ENCODE measurements around the gene RNF212. TPM values are rescaled to one million over a fixed set of nuclear protein-coding genes. Genes with fewer than 3 reads are reported as not detected.
"Not testable (repeated sequence)": the region's sequence is repeated elsewhere in the genome, so short reads cannot be mapped to it uniquely, and the experiment has no call there.

RNF212 gene
- total RNA-seq, 1 donor from 2014 or later = 0.62 TPM

DNA sequence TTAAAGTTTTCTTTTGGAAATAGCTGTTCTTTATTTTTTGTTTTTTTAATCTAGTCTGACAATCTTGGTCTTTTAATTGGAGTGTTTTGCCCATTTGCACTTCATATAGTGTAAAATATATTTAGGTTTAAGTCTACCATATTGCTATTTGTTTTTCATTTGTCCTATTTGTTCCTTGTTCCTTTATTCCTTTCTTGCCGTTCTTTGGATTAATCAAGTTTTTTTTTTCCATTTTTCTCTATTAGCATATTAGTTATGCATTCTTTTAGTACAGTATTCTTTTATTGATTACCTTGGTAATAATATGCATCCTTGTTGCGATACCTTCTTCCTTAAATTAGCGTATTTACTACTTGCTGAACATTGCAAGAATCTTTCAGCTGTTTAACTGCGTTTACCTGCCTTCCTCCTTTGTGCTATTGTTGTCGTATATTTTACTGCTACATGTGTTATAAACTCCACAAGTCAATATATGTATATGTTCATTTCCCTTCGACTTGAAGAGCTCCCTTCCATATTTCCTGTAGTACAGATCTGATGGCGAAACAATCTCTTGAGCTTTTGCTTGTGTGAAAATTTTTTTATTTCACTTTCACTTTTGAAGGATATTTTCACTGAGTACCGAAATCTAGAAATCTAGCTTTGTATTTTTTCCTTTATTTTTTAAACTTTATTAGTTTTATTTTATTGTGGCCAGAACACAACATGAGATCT lies 23.9 kb upstream of the RNF212 start:
- H3K27ac Mint-ChIP-seq = peak overlapping the region; percentile 73

DNA sequence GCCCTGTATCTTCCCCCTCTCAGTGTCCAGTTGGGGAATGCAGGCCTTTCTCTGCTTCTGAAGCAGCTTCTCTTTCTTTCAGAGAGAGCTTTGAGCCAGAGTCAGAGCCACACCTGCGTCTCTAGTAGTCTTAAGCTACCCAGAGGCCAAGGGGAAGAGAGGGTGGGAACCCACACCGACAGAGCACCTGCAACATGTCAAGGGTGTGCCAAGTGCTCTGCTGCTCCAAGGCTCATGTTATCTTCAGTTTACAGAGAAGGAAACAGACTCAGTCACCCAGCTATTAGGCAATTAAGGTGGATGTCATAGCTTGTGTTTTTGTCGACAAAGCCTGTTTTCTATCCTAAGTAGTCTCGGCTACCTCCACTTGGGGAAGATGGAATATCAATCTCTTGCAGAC lies 22.7 kb upstream of the RNF212 start:
- Mint-ChIP-seq H3K27me3 (ENCODE audit: low read depth) (peaks cover 15% of the 10 kb centered on the region), H3K27ac (no peak overlapping the region), H3K4me1 (ENCODE audit: low read depth) (peaks cover 16% of the 10 kb centered on the region), H3K9me3 (no peaks in the 10 kb centered on the region), H3K36me3 (ENCODE audit: low read depth) (no peaks in the 10 kb centered on the region), H3K4me3 (ENCODE audit: low read depth) (no peak overlapping the region)
- intact Hi-C loops (cut with micrococcal nuclease) = no loop called here
- no peak for DNase-seq (ENCODE audit: low spot score)

More for the DNA sequence above, 23.9 kb upstream of the RNF212 start:
- Mint-ChIP-seq H3K9me3 (no peaks in the 10 kb centered on the region), H3K27me3 (ENCODE audit: low read depth) (peaks cover 25% of the 10 kb centered on the region), H3K4me1 (ENCODE audit: low read depth) (peaks cover 18% of the 10 kb centered on the region), H3K36me3 (ENCODE audit: low read depth) (no peaks in the 10 kb centered on the region), H3K4me3 (ENCODE audit: low read depth) (peak overlapping the region; percentile 83)
- intact Hi-C loops (cut with micrococcal nuclease) = no loop called here
- no peak for DNase-seq (ENCODE audit: low spot score)

DNA sequence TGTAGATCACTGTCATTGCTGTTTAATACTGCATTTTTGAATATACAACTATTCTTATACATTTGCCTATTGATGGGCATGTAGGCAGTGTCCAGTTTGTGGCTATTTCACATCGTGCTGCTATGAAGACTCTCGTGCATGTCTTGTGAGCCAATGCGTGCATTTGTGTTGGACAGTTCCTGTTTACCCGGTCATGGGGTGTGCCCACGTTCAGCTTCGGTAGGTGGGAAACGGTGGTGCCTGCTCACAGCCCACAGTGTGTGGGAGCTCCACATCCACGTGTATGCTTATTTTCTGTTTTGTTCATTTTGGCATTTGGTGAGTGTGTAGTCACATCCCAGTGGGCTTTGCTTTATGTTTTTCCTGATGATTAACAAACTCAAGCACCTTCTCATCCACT lies 19.7 kb upstream of the RNF212 start:
- no peak for DNase-seq (ENCODE audit: low spot score)
- Mint-ChIP-seq H3K36me3 (ENCODE audit: low read depth) (no peaks in the 10 kb centered on the region), H3K4me1 (ENCODE audit: low read depth) (peaks cover 17% of the 10 kb centered on the region), H3K27me3 (ENCODE audit: low read depth) (peaks cover 5% of the 10 kb centered on the region), H3K27ac (no peak overlapping the region), H3K9me3 (no peaks in the 10 kb centered on the region), H3K4me3 (ENCODE audit: low read depth) (no peak overlapping the region)
- intact Hi-C loops (cut with micrococcal nuclease) = loop anchor here (5.0 kb wide), 1 partner anchor 154 kb away; the partner anchor contains the start of gene MAEA

DNA sequence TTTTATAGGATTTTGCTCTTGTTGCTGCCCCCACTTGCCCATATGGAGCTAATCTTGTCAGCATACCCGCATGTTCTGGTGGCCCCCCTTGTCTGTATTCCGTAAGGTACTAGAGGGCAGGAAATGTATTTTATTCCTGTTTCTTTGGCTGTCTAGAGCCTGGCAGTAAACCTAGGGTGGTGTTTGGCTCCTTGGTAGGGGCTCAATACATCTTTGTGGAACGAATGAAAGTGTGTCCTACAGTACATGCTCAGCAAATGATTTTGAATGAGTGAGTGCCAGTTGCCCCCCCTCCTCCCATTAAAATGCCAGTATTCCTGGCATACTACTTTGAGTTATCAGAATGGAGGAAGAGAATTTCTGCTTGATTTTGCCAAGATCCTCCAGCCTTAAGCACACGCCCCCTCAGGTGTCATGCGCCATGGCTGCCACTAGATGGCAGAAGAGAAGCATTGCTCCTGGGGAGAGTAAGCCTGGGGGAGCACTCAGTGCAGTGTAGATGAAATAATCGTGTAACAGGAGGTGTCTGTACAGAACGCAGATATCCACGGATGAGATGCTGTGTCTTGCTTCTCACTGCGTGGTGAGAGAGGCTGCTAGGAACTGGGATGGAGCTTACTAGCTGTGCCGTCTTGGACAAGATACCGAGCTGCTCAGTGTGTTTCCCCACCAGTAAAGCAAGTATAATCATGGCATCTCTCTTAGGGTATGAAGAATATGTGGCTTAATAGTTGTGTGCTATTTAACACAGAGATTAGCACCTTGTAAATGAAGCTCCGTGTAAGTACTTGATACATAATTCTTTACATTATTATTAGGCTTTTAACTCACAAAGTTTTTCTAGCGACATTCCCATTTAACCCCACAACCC lies 17.2 kb upstream of the RNF212 start:
- Mint-ChIP-seq H3K4me1 (ENCODE audit: low read depth) (peaks cover 3% of the 10 kb centered on the region), H3K27me3 (ENCODE audit: low read depth) (peaks cover 20% of the 10 kb centered on the region), H3K27ac (no peak overlapping the region), H3K36me3 (ENCODE audit: low read depth) (no peaks in the 10 kb centered on the region), H3K4me3 (ENCODE audit: low read depth) (no peak overlapping the region), H3K9me3 (no peaks in the 10 kb centered on the region)
- intact Hi-C loops (cut with micrococcal nuclease) = loop anchor here (1.0 to 5.0 kb wide), 3 partner anchors 138 to 221 kb away; partner anchors contain the start of gene MAEA
- peak; percentile 69 for DNase-seq (ENCODE audit: low spot score)

DNA sequence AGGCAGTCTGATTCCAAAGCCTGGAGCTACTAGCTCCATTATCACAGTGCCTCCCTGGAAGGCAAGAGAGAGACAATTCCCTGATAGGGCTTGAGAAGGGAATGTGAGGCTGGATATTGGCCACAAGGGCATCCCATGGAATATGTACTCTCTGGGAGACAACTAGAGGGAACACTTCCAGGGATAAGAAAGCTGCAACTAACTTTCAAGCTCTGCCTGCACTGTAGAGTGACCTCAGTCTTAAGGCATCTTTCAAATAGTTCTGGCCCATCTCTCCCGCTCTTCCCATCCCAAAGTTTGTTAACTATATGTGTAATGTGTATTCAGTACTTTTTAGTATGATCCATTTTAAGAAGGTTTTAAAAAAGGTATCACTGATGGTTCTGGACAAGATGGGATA lies 13.1 kb upstream of the RNF212 start:
- Mint-ChIP-seq H3K27ac (no peak overlapping the region), H3K27me3 (ENCODE audit: low read depth) (peaks cover 30% of the 10 kb centered on the region), H3K4me1 (ENCODE audit: low read depth) (peaks cover 3% of the 10 kb centered on the region), H3K36me3 (ENCODE audit: low read depth) (no peaks in the 10 kb centered on the region), H3K9me3 (no peaks in the 10 kb centered on the region), H3K4me3 (ENCODE audit: low read depth) (no peak overlapping the region)
- DNase-seq (ENCODE audit: low spot score) = no peak
- intact Hi-C loops (cut with micrococcal nuclease) = no loop called here

DNA sequence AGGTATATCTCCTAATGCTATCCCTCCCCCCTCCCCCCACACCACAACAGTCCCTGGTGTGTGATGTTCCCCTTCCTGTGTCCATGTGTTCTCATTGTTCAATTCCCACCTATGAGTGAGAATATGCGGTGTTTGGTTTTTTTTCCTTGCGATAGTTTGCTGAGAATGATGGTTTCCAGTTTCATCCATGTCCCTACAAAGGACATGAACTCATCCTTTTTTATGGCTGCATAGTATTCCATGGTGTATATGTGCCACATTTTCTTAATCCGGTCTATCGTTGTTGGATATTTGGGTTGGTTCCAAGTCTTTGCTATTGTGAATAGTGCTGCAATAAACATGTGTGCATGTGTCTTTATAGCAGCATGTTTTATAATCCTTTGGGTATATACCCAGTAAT lies 12.1 kb upstream of the RNF212 start:
- H3K36me3 Mint-ChIP-seq (ENCODE audit: low read depth); H3K27ac Mint-ChIP-seq; H3K4me1 Mint-ChIP-seq (ENCODE audit: low read depth); DNase-seq (ENCODE audit: low spot score); H3K9me3 Mint-ChIP-seq; intact Hi-C loops (cut with micrococcal nuclease); H3K4me3 Mint-ChIP-seq (ENCODE audit: low read depth): not testable (repeated sequence)
- peaks cover 35% of the 10 kb centered on the region for H3K27me3 Mint-ChIP-seq (ENCODE audit: low read depth)

DNA sequence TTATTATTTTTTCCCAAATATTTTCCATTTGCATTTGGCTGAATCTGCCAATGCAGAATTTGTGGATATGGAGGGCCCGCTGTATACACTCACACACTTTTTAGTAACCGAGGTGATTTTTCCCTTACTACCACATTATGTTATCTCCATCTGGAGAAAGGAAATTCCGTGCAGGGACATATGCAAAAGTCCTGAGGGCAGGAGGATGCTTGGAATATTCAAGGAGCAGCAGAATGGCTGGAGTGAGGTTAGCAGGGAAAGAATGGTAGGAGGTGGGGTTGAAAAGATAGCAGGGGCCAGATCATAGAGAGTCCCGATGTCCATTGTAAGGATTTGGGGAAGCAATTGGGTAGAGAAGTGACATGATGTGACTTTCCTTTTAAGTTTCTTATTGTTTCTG lies 11.5 kb upstream of the RNF212 start:
- Mint-ChIP-seq H3K4me1 (ENCODE audit: low read depth) (no peaks in the 10 kb centered on the region), H3K9me3 (no peaks in the 10 kb centered on the region), H3K27me3 (ENCODE audit: low read depth) (peaks cover 40% of the 10 kb centered on the region), H3K27ac (no peak overlapping the region), H3K36me3 (ENCODE audit: low read depth) (no peaks in the 10 kb centered on the region), H3K4me3 (ENCODE audit: low read depth) (no peak overlapping the region)
- no peak for DNase-seq (ENCODE audit: low spot score)
- intact Hi-C loops (cut with micrococcal nuclease) = no loop called here

DNA sequence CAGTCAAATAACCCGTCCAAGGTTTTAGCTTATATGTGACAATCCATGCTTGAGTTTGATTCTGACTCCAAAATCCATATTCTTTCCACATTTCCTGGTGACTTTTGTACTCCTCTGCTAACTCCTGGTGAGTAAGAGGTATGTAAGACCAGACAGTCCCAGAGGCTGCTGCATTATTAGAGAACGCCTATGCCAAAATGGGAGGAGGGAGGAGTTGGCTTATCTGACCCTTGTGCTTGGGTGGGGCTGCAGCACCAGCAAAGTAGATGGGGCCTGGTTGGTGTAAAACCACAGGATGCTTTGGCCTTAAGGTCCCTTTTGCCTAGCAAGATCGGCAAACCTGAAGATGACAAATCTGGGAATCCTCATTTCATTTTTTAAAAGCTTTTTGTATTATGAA lies 9.1 kb upstream of the RNF212 start:
- no peak for DNase-seq (ENCODE audit: low spot score)
- H3K4me1 Mint-ChIP-seq (ENCODE audit: low read depth) = no peaks in the 10 kb centered on the region
- intact Hi-C loops (cut with micrococcal nuclease) = no loop called here

DNA sequence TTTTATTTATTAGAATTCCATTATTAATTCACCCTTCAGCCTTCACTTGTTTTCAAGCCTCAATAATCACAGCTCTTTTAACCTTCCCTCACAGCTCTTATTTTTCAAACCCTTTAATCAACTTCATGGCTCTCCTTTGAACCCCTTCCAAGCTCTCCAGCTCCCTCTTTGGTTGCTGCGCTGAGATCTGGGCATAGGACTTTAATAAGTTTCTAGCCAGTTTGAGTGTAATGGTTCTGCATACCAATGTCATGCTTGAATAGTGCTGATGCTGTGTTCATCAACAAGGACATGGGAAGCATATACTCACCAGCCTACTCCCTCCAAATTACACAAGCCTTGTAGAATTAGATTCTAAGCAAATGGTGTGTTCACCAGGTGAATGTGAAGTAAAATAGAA lies 3.5 kb upstream of the RNF212 start:
- DNase-seq (ENCODE audit: low spot score) = no peak
- no peaks in the 10 kb centered on the region for H3K4me1 Mint-ChIP-seq (ENCODE audit: low read depth)
- H3K4me3 Mint-ChIP-seq (ENCODE audit: low read depth) = no peak overlapping the region
- H3K9me3 Mint-ChIP-seq = no peaks in the 10 kb centered on the region
- no peaks in the 10 kb centered on the region for H3K36me3 Mint-ChIP-seq (ENCODE audit: low read depth)
- H3K27me3 Mint-ChIP-seq (ENCODE audit: low read depth) = peaks cover 41% of the 10 kb centered on the region
- no peak overlapping the region for H3K27ac Mint-ChIP-seq
- intact Hi-C loops (cut with micrococcal nuclease) = no loop called here

More for the DNA sequence above, 9.1 kb upstream of the RNF212 start:
- Mint-ChIP-seq H3K4me3 (ENCODE audit: low read depth) (no peak overlapping the region), H3K36me3 (ENCODE audit: low read depth) (no peaks in the 10 kb centered on the region), H3K27ac (no peak overlapping the region), H3K9me3 (no peaks in the 10 kb centered on the region), H3K27me3 (ENCODE audit: low read depth) (peaks cover 44% of the 10 kb centered on the region)

DNA sequence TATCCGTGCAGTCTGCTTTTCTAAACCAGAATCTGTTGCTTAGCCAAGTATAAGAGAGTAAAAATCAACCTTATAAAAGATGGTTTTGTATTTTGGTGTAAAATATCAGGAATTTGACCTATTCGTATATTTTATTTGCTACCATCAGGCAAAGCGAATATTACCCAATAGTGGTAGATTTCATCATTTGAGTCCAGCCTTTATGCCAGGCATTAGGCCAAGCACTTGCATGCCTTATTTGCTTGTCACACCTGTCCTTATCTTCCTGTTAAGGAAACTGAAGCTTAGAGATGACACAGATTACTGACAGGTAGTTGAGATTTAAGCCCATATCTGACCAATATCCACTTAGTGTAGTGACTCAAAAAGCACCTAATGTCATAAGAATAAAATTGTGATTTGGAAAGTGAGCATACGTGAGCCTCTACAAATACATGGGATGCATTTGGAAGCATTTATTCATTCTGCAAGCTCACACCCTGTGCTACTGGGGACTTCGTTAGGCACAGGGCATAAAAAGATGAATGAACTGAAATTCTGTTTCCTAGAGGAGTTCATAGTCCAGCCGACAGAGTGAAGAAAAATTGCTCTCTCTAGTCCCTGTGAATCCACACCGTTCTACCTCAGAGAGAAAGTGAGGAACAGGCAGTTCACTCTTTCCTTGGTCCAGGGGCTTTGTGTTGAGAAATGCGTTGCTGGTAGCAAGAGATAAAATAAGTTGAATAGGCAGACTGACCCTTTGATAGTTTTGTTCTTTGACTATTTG lies 2.3 kb upstream of the RNF212 start:
- peaks cover 38% of the 10 kb centered on the region for H3K27me3 Mint-ChIP-seq (ENCODE audit: low read depth)
- intact Hi-C loops (cut with micrococcal nuclease) = no loop called here
- H3K27ac Mint-ChIP-seq = no peak overlapping the region
- no peaks in the 10 kb centered on the region for H3K9me3 Mint-ChIP-seq
- DNase-seq (ENCODE audit: low spot score) = no peak
- no peaks in the 10 kb centered on the region for H3K36me3 Mint-ChIP-seq (ENCODE audit: low read depth)
- no peaks in the 10 kb centered on the region for H3K4me1 Mint-ChIP-seq (ENCODE audit: low read depth)
- no peak overlapping the region for H3K4me3 Mint-ChIP-seq (ENCODE audit: low read depth)

DNA sequence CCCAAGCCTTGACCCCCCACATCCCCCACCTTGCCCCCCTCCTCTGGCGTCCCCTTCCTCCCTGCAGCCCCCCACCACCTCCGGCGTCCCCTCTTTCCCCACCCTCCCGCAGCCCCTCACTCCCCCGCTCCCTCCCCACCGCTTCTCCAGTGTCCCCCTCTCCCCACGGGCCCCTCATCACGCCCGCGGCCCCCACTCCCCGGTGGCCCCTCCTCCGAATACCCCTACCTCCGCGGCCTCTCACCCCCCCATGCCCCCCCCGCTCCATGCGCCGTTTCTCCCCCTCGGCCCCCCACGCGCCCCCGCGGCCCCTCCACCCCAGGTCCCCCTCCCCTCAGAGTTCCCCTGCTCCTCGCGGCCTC lies 562 bp downstream of the RNF212 start:
- Mint-ChIP-seq H3K36me3 (ENCODE audit: low read depth) (no peaks in the 10 kb centered on the region), H3K4me1 (ENCODE audit: low read depth) (no peaks in the 10 kb centered on the region), H3K27ac (no peak overlapping the region), H3K4me3 (ENCODE audit: low read depth) (no peak overlapping the region), H3K27me3 (ENCODE audit: low read depth) (peaks cover 21% of the 10 kb centered on the region), H3K9me3 (no peaks in the 10 kb centered on the region)
- intact Hi-C loops (cut with micrococcal nuclease) = no loop called here
- DNase-seq (ENCODE audit: low spot score) = no peak

DNA sequence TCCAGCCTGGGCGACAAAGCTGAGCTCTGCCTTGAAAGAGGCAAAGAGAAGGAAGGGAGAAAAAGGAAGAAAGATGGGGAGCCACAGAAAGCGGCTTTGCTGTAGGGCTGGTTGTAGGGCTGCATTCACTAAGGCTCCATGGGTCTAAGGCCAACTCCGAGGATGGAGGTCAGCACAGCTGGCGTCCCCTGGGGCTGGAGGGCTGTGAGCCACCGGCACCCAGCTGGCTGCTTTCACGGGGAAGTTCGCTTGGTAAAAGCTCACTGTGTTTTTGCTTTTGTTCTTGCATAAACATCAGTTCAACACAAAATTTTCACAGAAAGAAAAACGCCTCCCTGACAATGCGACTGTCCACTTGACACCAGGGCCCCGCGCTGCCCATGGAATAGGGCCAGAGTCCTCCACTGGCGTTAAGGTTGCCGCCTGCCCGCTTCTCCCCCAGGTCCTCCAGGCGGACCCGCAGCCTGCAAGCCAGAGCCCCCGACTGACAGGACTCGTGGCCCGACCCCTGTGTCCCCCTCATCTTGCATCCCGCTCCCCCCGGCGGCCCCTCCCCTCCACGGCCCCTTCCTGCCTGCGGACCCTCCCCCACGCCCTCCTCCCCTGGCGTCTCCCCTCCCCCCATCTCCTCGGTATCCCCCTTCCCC lies 1.1 kb downstream of the RNF212 start:
- Mint-ChIP-seq H3K9me3 (no peaks in the 10 kb centered on the region), H3K27ac (no peak overlapping the region), H3K4me1 (ENCODE audit: low read depth) (no peaks in the 10 kb centered on the region), H3K27me3 (ENCODE audit: low read depth) (peaks cover 17% of the 10 kb centered on the region), H3K36me3 (ENCODE audit: low read depth) (no peaks in the 10 kb centered on the region), H3K4me3 (ENCODE audit: low read depth) (no peak overlapping the region)
- no peak for DNase-seq (ENCODE audit: low spot score)
- intact Hi-C loops (cut with micrococcal nuclease) = no loop called here

Data from activated T-helper 2 cell treated with anti-CD3 and anti-CD28 coated beads, Interferon-gamma antibody, Interleukin-2, Interleukin-4, amounts not matched to agents 10 μg/mL and 5 μg/mL and 100 μg/mL, durations not matched to agents 14 hours and 24 hours and 36 hours (primary cell).